GM23248 (cell line): Measurements from ENCODE around the gene ETV6.

Experiments
- EZH2 ChIP-seq: fragments of 200-600 bp; sonication (generic); IDR thresholded peaks from 2 replicates; pipeline ENCODE4 v1.6.1; 2018; ENCODE audit warnings: antibody characterized with exemption, mild to moderate bottlenecking; ENCODE audit not compliant: insufficient read depth, poor library complexity, severe bottlenecking
- EZH2phosphoT487 ChIP-seq: fragments of 200-600 bp; sonication (generic); IDR thresholded peaks from 2 replicates; pipeline ENCODE4 v1.6.1; 2018; ENCODE audit warnings: antibody characterized with exemption, moderate library complexity, mild to moderate bottlenecking, low read depth; ENCODE audit not compliant: insufficient read depth

DNA sequence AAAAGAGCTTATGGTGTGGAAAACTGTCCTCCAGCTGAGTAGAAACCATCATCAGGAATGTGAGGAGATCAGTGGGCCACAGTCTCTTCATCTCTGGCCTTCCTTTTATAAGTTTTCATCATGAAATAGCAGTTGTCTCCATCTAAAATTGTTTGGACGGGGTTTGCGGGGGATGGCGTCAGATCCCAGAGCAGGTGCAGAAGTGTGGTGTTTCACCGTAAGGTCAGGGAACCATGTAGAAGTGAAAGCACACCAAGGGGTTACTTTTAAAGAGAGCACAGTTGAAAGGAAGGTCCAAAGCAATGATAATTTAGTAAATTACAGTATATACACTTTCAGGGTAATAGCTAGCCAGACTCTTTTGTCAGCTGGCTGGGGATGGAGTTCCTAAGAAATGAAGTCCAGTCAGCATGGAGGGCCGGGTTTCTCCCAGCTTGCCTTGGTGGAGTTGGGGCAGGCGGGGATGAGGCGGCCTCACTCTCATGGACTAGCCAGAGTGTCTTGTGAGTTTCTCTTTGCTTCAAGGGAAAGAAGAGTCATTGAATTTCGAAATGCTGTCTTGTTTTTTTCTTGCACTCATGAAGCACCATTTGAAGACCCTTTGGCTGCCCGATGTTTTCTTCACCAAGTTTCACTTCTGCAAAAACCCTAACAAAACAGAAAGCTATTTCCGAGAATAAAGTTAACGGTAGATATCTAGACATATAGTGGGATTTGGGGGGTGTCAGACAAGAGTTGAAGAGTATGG, 100.6 kb downstream of the ETV6 start:
- TF ChIP-seq EZH2phosphoT487 (no peak), EZH2 (no peak)
